ENCODE measurements around the gene SATB2.
A peak's percentile ranks its signal among the peaks of the same experiment; 100 is the strongest.

- TF ChIP-seq CTCF (IDR thresholded peaks at IDR 0.05) (peak; percentile 44 to 74 (median 56)), POLR2A (IDR thresholded peaks at IDR 0.05) (no peak)
Observed at GRCh38 chr2:199488772-199489400, 31.1 kb upstream of the SATB2 start.
